K562 (cell line): ENCODE data around the gene TARM1. TPM values are rescaled to one million over a fixed set of nuclear protein-coding genes. Genes with fewer than 3 reads are reported as not detected.

Source experiments
- CREB1 ChIP-seq, 2 experiments: sonication (generic) in 1 of 2; formaldehyde crosslinking in 1 of 2; IDR thresholded peaks; 2 replicates each; pipeline versions ENCODE4 v1.6.1 to v1.8.0; 2012 to 2022; ENCODE audit warnings: inconsistent platforms in 1 of 2, mild to moderate bottlenecking in 1 of 2, missing genetic modification reagents in 1 of 2, moderate library complexity in 1 of 2
- E2F1 ChIP-seq: sonication (generic); formaldehyde crosslinking; IDR thresholded peaks from 2 replicates; pipeline ENCODE4 v1.8.1; 2023; ENCODE audit warnings: mild to moderate bottlenecking, missing genetic modification reagents, moderate library complexity
- GTF3C2 ChIP-seq: IDR thresholded peaks from 3 replicates; pipeline ENCODE4 v1.6.1; 2011; ENCODE audit warnings: borderline replicate concordance, mild to moderate bottlenecking, moderate library complexity; ENCODE audit not compliant: insufficient read length; ENCODE audit errors: extremely low read depth
- KDM1A ChIP-seq, 2 experiments: fragments of 450-650 bp; IDR thresholded peaks; 2 replicates each; pipeline ENCODE4 v1.6.1; 2016; ENCODE audit warnings: mild to moderate bottlenecking in 2 of 2
- KLF16 ChIP-seq: IDR thresholded peaks from 2 replicates; pipeline ENCODE4 v1.6.1; 2016; ENCODE audit warnings: antibody characterized with exemption
- PPARD ChIP-seq: fragments of 250-450 bp; sonication (Bioruptor Pico); IDR thresholded peaks from 2 replicates; pipeline ENCODE4 v1.8.0; 2022; ENCODE audit warnings: inconsistent platforms, mild to moderate bottlenecking, moderate library complexity
- PRPF4 ChIP-seq: fragments of 200-400 bp; formaldehyde crosslinking; IDR thresholded peaks from one replicate; pipeline ENCODE4 v1.6.1; 2017; ENCODE audit warnings: low read length, low read depth, mild to moderate bottlenecking; ENCODE audit not compliant: insufficient read depth, poor library complexity, severe bottlenecking
- SMC3 ChIP-seq: conservative IDR thresholded peaks from 2 replicates; pipeline ENCODE4 v1.6.1; 2011; ENCODE audit warnings: low read depth, low read length, improper control_type of control experiment; ENCODE audit not compliant: insufficient read depth
- ZC3H4 ChIP-seq: sonication (generic); formaldehyde crosslinking; IDR thresholded peaks from 2 replicates; pipeline ENCODE4 v1.9.0; 2021; ENCODE audit warnings: missing genetic modification reagents, borderline replicate concordance
- ZNF408 ChIP-seq: fragments of 250-450 bp; sonication (Bioruptor Pico); IDR thresholded peaks from 2 replicates; pipeline ENCODE4 v1.4.0; 2020; ENCODE audit warnings: low read depth, mild to moderate bottlenecking, moderate library complexity
- polyA plus RNA-seq, 8 experiments: library from polyadenylated mRNA; depleted of rRNA in 4 of 8; stranded (reverse) in 5 of 8; unstranded in 3 of 8; fragments of >200 nt; fragmentation: Nextera tagmentation in 2 of 8; fragmentation: Illumina TruSeq in 1 of 8; extraction: Ambion mirVana in 2 of 8; extraction: Trizol in 1 of 8; gene quantifications; 2 replicates each; pipeline versions ENCODE4 v1.2.1 to v1.2.3, GENCODE V29; 2011 to 2014; ENCODE audit warnings: inconsistent platforms in 1 of 8, missing spikeins in 1 of 8
- total RNA-seq, 7 experiments: library from RNA; depleted of rRNA in 6 of 7; stranded (reverse); fragments of >200 nt in 6 of 7; fragmentation: Illumina TruSeq in 2 of 7; extraction: Trizol in 2 of 7; gene quantifications; 2 replicates each; pipeline versions ENCODE4 v1.2.1 to v1.2.3, GENCODE V29; 2011 to 2021; ENCODE audit warnings: low replicate concordance in 1 of 7

The TARM1 gene
- total and polyA plus RNA-seq, 9 of the 15 experiments (the other 6 are each of a cell fraction or from before 2014, with no cell fraction given): not detected

GRCh38 chr19:54115109-54116063, 34.2 kb upstream of the TARM1 start, which contains the start of the genes PRPF31 and TFPT (continued):
- TF ChIP-seq CREB1 (IDR thresholded peaks at IDR 0.05) (peak; percentile 98), CREB1 (CRISPR knock-in tag; IDR thresholded peaks at IDR 0.05) (peak; percentile 100), SMC3 (no peak), E2F1 (CRISPR knock-in tag) (peak; percentile 91), PPARD (no peak), KLF16 (no peak), PRPF4 (no peak), GTF3C2 (no peak), KDM1A (IDR thresholded peaks at IDR 0.05) (no peak; a peak in 1 of 4 replicates), ZC3H4 (CRISPR knock-in tag) (no peak), ZNF408 (CRISPR knock-in tag) (no peak)
- TF ChIP-seq, all 486 proteins: peak for 185
